SK-N-SH (cell line): Measurements from ENCODE around the gene SOWAHA. TPM values are rescaled to one million over a fixed set of nuclear protein-coding genes. Genes with fewer than 3 reads are reported as not detected.
A peak's percentile ranks its signal among the peaks of the same experiment; 100 is the strongest.

ENCODE experiments used
- CTCF ChIA-PET: fragments of 300-600, 350-600 bp; formaldehyde crosslinking; extraction: SDS; loops from one replicate; lab custom pipeline; 2021; lab: Yijun Ruan, JAX
- POLR2A ChIA-PET: fragments of 350-600 bp; sonication (Branson Sonifier 250); formaldehyde crosslinking; extraction: SDS; loops from one replicate; lab custom pipeline; 2020; ENCODE audit warnings: antibody characterized with exemption, inconsistent platforms; lab: Yijun Ruan, JAX
- DNase-seq: peaks from one replicate; pipeline ENCODE4 v3.0.0; 2012
- H2AFZ ChIP-seq: fragments of 200-600 bp; sonication (generic); 2 replicates; pipeline ENCODE4 v1.8.1; 2016; ENCODE audit warnings: antibody characterized with exemption, mild to moderate bottlenecking, low read depth
- H3F3A ChIP-seq: fragments of 200-600 bp; sonication (generic); replicated peaks from 2 replicates; pipeline ENCODE3; 2016; ENCODE audit warnings: antibody characterized with exemption, mild to moderate bottlenecking; ENCODE audit not compliant: insufficient read depth
- H3K27ac ChIP-seq, 2 experiments: fragments of 200-500 bp in 1 of 2; fragments of 200-600 bp in 1 of 2; sonication (Bioruptor generic) in 1 of 2; sonication (generic), shearing (Covaris generic) in 1 of 2; 2 replicates each; pipeline versions ENCODE4 v1.5.1 to v1.6.1; 2014 to 2016; ENCODE audit warnings: low read depth in 2 of 2, inconsistent platforms in 1 of 2, low read length in 1 of 2, mild to moderate bottlenecking in 1 of 2, mixed read lengths in 1 of 2
- H3K27me3 ChIP-seq: fragments of 200-600 bp; sonication (generic), shearing (Covaris generic); 2 replicates; pipeline ENCODE4 v1.6.1; 2016; ENCODE audit warnings: mixed run types; ENCODE audit not compliant: insufficient read depth
- H3K36me3 ChIP-seq, 2 experiments: fragments of 200-500 bp in 1 of 2; fragments of 200-600 bp in 1 of 2; sonication (Bioruptor generic) in 1 of 2; sonication (generic) in 1 of 2; replicated peaks in 1 of 2; 2 replicates each; pipeline versions ENCODE3 to v1.5.1; 2014 to 2016; ENCODE audit warnings: low read length in 1 of 2, mild to moderate bottlenecking in 1 of 2; ENCODE audit not compliant: insufficient read depth in 2 of 2, control insufficient read depth in 1 of 2
- H3K4me1 ChIP-seq, 2 experiments: fragments of 200-500 bp in 1 of 2; fragments of 200-600 bp in 1 of 2; sonication (Bioruptor generic) in 1 of 2; sonication (generic), shearing (Covaris generic) in 1 of 2; 2 replicates each; pipeline versions ENCODE4 v1.5.1 to v1.6.1; 2014 to 2016; ENCODE audit warnings: low read depth in 1 of 2, low read length in 1 of 2, mixed run types in 1 of 2; ENCODE audit not compliant: insufficient read depth in 2 of 2, control insufficient read depth in 1 of 2
- H3K4me2 ChIP-seq: fragments of 200-600 bp; sonication (generic), shearing (Covaris generic); 2 replicates; pipeline ENCODE4 v1.6.1; 2017; ENCODE audit warnings: mixed run types
- H3K4me3 ChIP-seq, 2 experiments: fragments of 200-500 bp in 1 of 2; fragments of 200-600 bp in 1 of 2; sonication (Bioruptor generic) in 1 of 2; sonication (generic), shearing (Covaris generic) in 1 of 2; 2 replicates each; pipeline versions ENCODE4 v1.5.1 to v1.8.1; 2014 to 2016; ENCODE audit warnings: low read depth in 2 of 2, inconsistent platforms in 1 of 2, low read length in 1 of 2, mild to moderate bottlenecking in 1 of 2, mixed read lengths in 1 of 2, moderate library complexity in 1 of 2
- H3K79me2 ChIP-seq: fragments of 200-600 bp; sonication (generic); 2 replicates; pipeline ENCODE4 v1.8.1; 2017; ENCODE audit warnings: mild to moderate bottlenecking; ENCODE audit not compliant: insufficient read depth
- H3K9ac ChIP-seq: fragments of 200-600 bp; sonication (generic); 2 replicates; pipeline ENCODE4 v1.6.1; 2017; ENCODE audit warnings: mixed run types
- H3K9me2 ChIP-seq: fragments of 200-600 bp; sonication (generic); 2 replicates; pipeline ENCODE4 v1.6.1; 2017; ENCODE audit warnings: mixed run types
- H3K9me3 ChIP-seq: fragments of 200-600 bp; sonication (generic); 2 replicates; pipeline ENCODE4 v1.6.1; 2017; ENCODE audit warnings: mixed run types, mild to moderate bottlenecking, moderate library complexity
- H4K20me1 ChIP-seq: fragments of 200-600 bp; sonication (generic); 2 replicates; pipeline ENCODE4 v1.6.1; 2017; ENCODE audit warnings: mild to moderate bottlenecking, mixed run types; ENCODE audit not compliant: insufficient read depth
- CHD2 ChIP-seq: fragments of 150-350 bp; IDR thresholded peaks from 2 replicates; pipeline ENCODE4 v1.6.1; 2018; ENCODE audit warnings: low read length; ENCODE audit not compliant: partially characterized antibody
- CTCF ChIP-seq: fragments of 200-600 bp; sonication (generic); IDR thresholded peaks from 2 replicates; pipeline ENCODE4 v1.6.1; 2017; ENCODE audit warnings: antibody characterized with exemption, mild to moderate bottlenecking, moderate library complexity
- EZH2phosphoT487 ChIP-seq: fragments of 200-600 bp; sonication (generic); IDR thresholded peaks from 2 replicates; pipeline ENCODE4 v1.6.1; 2017; ENCODE audit warnings: low read depth, mixed run types, mild to moderate bottlenecking, antibody characterized with exemption, moderate library complexity, borderline replicate concordance
- FOXJ3 ChIP-seq: sonication (generic); formaldehyde crosslinking; IDR thresholded peaks from 2 replicates; pipeline ENCODE4 v1.5.1; 2020; ENCODE audit warnings: mild to moderate bottlenecking, missing genetic modification reagents
- GATA2 ChIP-seq: sonication (generic); formaldehyde crosslinking; IDR thresholded peaks from 2 replicates; pipeline ENCODE4 v1.5.0; 2020; ENCODE audit warnings: mild to moderate bottlenecking, missing genetic modification reagents
- MEF2A ChIP-seq: IDR thresholded peaks from 2 replicates; pipeline ENCODE4 v1.4.0; 2012; ENCODE audit warnings: low read depth, borderline replicate concordance
- MXI1 ChIP-seq: IDR thresholded peaks from 2 replicates; pipeline ENCODE4 v1.6.1; 2012; ENCODE audit warnings: mild to moderate bottlenecking, low read depth, low read length, improper control_type of control experiment
- REST ChIP-seq: IDR thresholded peaks from 2 replicates; pipeline ENCODE4 v1.6.1; 2012; ENCODE audit warnings: mild to moderate bottlenecking, low read depth, low read length, moderate library complexity
- RXRA ChIP-seq: IDR thresholded peaks from 2 replicates; pipeline ENCODE4 v1.4.0; 2012; ENCODE audit warnings: low read depth, mild to moderate bottlenecking, borderline replicate concordance
- SIN3A ChIP-seq: IDR thresholded peaks from 2 replicates; pipeline ENCODE4 v1.6.1; 2012; ENCODE audit warnings: low read depth, mild to moderate bottlenecking, low read length, moderate library complexity, borderline replicate concordance
- SMC3 ChIP-seq: IDR thresholded peaks from 2 replicates; pipeline ENCODE4 v1.6.1; 2012; ENCODE audit warnings: low read depth, low read length, improper control_type of control experiment
- TAF1 ChIP-seq: IDR thresholded peaks from 2 replicates; pipeline ENCODE4 v1.6.1; 2012; ENCODE audit warnings: low read depth, mild to moderate bottlenecking, low read length, moderate library complexity, borderline replicate concordance
- TCF12 ChIP-seq: IDR thresholded peaks from 2 replicates; pipeline ENCODE4 v1.4.0; 2012
- TEAD4 ChIP-seq: IDR thresholded peaks from 2 replicates; pipeline ENCODE4 v1.4.0; 2012; ENCODE audit warnings: mild to moderate bottlenecking, borderline replicate concordance; ENCODE audit not compliant: insufficient read depth
- YY1 ChIP-seq: IDR thresholded peaks from 2 replicates; pipeline ENCODE4 v1.4.0; 2012; ENCODE audit warnings: low read depth, mild to moderate bottlenecking
- WGBS: methylation state at CpG from one replicate; pipeline ENCODE4 v1.1.6; 2017; ENCODE audit warnings: low lambda C conversion rate; 5-methylcytosine and 5-hydroxymethylcytosine counted together
- polyA plus RNA-seq, 3 experiments: library from polyadenylated mRNA; depleted of rRNA; stranded (reverse); fragments of >200 nt; gene quantifications; 2 replicates each; pipeline ENCODE4 v1.2.3, GENCODE V29; 2012

Gene SOWAHA
- polyA plus RNA-seq, 1 of the 3 experiments (the other 2 are of a cell fraction) = 0.30 TPM

GRCh38 chr5:132821350-132821749, 8.2 kb downstream of the SOWAHA start:
- ChIA-PET POLR2A (no interaction called here), CTCF (interaction anchor here (1.5 to 6.8 kb wide), 14 partner anchors 11 to 294 kb away, joined by 4 to 105 read pairs (median 13); partner anchors contain the start of genes GDF9, KIF3A, SHROOM1 and UQCRQ)
- Histone ChIP-seq H3K36me3 (no peaks in the 10 kb centered on the region), H3F3A (peaks cover 7% of the 10 kb centered on the region), H3K4me3 (no peak overlapping the region), H3K9me3 (no peaks in the 10 kb centered on the region), H3K79me2 (no peaks in the 10 kb centered on the region), H3K27me3 (no peaks in the 10 kb centered on the region), H3K4me1 (peaks cover 0 to 6% of the 10 kb centered on the region in 2 experiments; a peak in 1 of 4 replicates), H3K9ac (no peak overlapping the region), H3K4me2 (0 out of 2 replicates have a peak overlapping the region, but pooled peaks have one; percentile 8), H4K20me1 (no peaks in the 10 kb centered on the region), H3K9me2 (no peaks in the 10 kb centered on the region), H2AFZ (no peak overlapping the region), H3K27ac (peak overlapping the region in 1 of 2 experiments; percentile 19; a peak in 1 of 4 replicates)
- WGBS = 85% methylated on average over 3 of the region's 3 CpGs
- TF ChIP-seq TEAD4 (no peak), MEF2A (no peak)
- DNase-seq = no peak

- Histone ChIP-seq H3K9me3 (no peaks in the 10 kb centered on the region), H3K79me2 (no peaks in the 10 kb centered on the region), H3K27me3 (no peaks in the 10 kb centered on the region), H3K9ac (no peak overlapping the region), H3K27ac (peak overlapping the region in 1 of 2 experiments; percentile 19; a peak in 1 of 4 replicates), H3K9me2 (no peaks in the 10 kb centered on the region), H3F3A (peaks cover 4% of the 10 kb centered on the region), H3K4me3 (no peak overlapping the region), H2AFZ (no peak overlapping the region), H3K4me1 (peaks cover 0 to 6% of the 10 kb centered on the region in 2 experiments; a peak in 1 of 4 replicates), H4K20me1 (no peaks in the 10 kb centered on the region), H3K36me3 (no peaks in the 10 kb centered on the region), H3K4me2 (no peak overlapping the region)
- DNase-seq = no peak
- ChIA-PET POLR2A (no interaction called here), CTCF (interaction anchor here (2.1 to 6.8 kb wide), 4 partner anchors 10 to 294 kb away, joined by 8 to 105 read pairs (median 93); partner anchors contain the start of genes GDF9, SHROOM1 and UQCRQ)
- WGBS = 86% methylated on average over 1 of the region's 1 CpG
- TF ChIP-seq GATA2 = no peak
- peak; percentile 30; the same call in 1 of the 2 replicates for TF ChIP-seq TCF12
Measured at GRCh38 chr5:132821791-132822190, 8.7 kb downstream of the SOWAHA start.

- no peaks in the 10 kb centered on the region for H3K27me3 ChIP-seq
- no peak overlapping the region for H3K27ac ChIP-seq
- no peaks in the 10 kb centered on the region for H3F3A ChIP-seq
- H3K4me1 ChIP-seq = peaks cover 0 to 6% of the 10 kb centered on the region in 2 experiments; a peak in 1 of 4 replicates
- H3K4me2 ChIP-seq = no peak overlapping the region
- no peaks in the 10 kb centered on the region for H3K36me3 ChIP-seq
- no peak overlapping the region for H2AFZ ChIP-seq
- no peak for DNase-seq
- CTCF ChIA-PET = interaction anchor here (0.7 to 6.8 kb wide), 4 partner anchors 60 to 295 kb away, joined by 3 to 88 read pairs (median 5); no protein-coding TSS in a partner anchor
- WGBS = 95% methylated on average over 55 of the region's 68 CpGs
- H3K79me2 ChIP-seq = no peaks in the 10 kb centered on the region
- POLR2A ChIA-PET = no interaction called here
- no peaks in the 10 kb centered on the region for H4K20me1 ChIP-seq
- H3K9me2 ChIP-seq = no peaks in the 10 kb centered on the region
- H3K9ac ChIP-seq = no peak overlapping the region
- no peaks in the 10 kb centered on the region for H3K9me3 ChIP-seq
- H3K4me3 ChIP-seq = no peak overlapping the region
- no peak for TF ChIP-seq SIN3A
- no peak for TF ChIP-seq SMC3
- TF ChIP-seq TAF1 = no peak
- no peak for TF ChIP-seq YY1
- no peak for TF ChIP-seq MXI1
- no peak for TF ChIP-seq FOXJ3
- TF ChIP-seq REST = no peak
- TF ChIP-seq CHD2 = no peak
- TF ChIP-seq TCF12 = no peak
- TF ChIP-seq EZH2phosphoT487 = no peak
- no peak for TF ChIP-seq CTCF
- TF ChIP-seq RXRA = no peak
Measured at GRCh38 chr5:132822650-132823480, 9.8 kb downstream of the SOWAHA start.
